HepG2 (cell line): ENCODE measurements around the gene TEX48.

Source experiments
- EP300 ChIP-seq, 3 experiments: sonication (generic) in 1 of 3; formaldehyde crosslinking in 1 of 3; IDR thresholded peaks; 2 replicates each; pipeline versions ENCODE4 v1.5.1 to v1.6.1; 2011 to 2020; ENCODE audit warnings: low read depth in 2 of 3, low read length in 2 of 3, borderline replicate concordance in 1 of 3, improper control_type of control experiment in 1 of 3, mild to moderate bottlenecking in 1 of 3, missing genetic modification reagents in 1 of 3, moderate library complexity in 1 of 3
- FOXO4 ChIP-seq: sonication (generic); formaldehyde crosslinking; conservative IDR thresholded peaks from 2 replicates; pipeline ENCODE4 v1.8.1; 2023; ENCODE audit warnings: missing genetic modification reagents
- GABPA ChIP-seq, 2 experiments: IDR thresholded peaks; 2 replicates each; pipeline ENCODE4 v1.6.1; 2011 to 2016; ENCODE audit warnings: low read depth in 2 of 2, low read length in 1 of 2, missing biosample characterization in 1 of 2, missing genetic modification characterization in 1 of 2
- JUN ChIP-seq: sonication (generic); formaldehyde crosslinking; IDR thresholded peaks from 2 replicates; pipeline ENCODE4 v1.4.0; 2020; ENCODE audit warnings: mild to moderate bottlenecking, missing genetic modification reagents
- MATR3 ChIP-seq: sonication (generic); formaldehyde crosslinking; IDR thresholded peaks from 2 replicates; pipeline ENCODE4 v1.4.0; 2020; ENCODE audit warnings: missing genetic modification reagents
- ZNF431 ChIP-seq: sonication (generic); formaldehyde crosslinking; IDR thresholded peaks from 2 replicates; pipeline ENCODE4 v1.9.0; 2022; ENCODE audit warnings: missing genetic modification reagents, low read depth, mild to moderate bottlenecking, borderline replicate concordance
- ZNF792 ChIP-seq: IDR thresholded peaks from 2 replicates; pipeline ENCODE4 v1.6.1; 2016
- ZNF891 ChIP-seq: sonication (generic); formaldehyde crosslinking; IDR thresholded peaks from 2 replicates; pipeline ENCODE4 v1.5.0; 2020; ENCODE audit warnings: mild to moderate bottlenecking, missing genetic modification reagents
- ZSCAN12 ChIP-seq: sonication (generic); formaldehyde crosslinking; IDR thresholded peaks from 2 replicates; pipeline ENCODE4 v1.9.0; 2021; ENCODE audit warnings: mild to moderate bottlenecking, missing genetic modification reagents
- TF ChIP-seq, protein P1 (sequence below): sonication (generic); formaldehyde crosslinking; IDR thresholded peaks from 2 replicates; pipeline ENCODE4 v1.5.0; 2020; ENCODE audit warnings: mild to moderate bottlenecking, missing genetic modification reagents, moderate library complexity

DNA sequence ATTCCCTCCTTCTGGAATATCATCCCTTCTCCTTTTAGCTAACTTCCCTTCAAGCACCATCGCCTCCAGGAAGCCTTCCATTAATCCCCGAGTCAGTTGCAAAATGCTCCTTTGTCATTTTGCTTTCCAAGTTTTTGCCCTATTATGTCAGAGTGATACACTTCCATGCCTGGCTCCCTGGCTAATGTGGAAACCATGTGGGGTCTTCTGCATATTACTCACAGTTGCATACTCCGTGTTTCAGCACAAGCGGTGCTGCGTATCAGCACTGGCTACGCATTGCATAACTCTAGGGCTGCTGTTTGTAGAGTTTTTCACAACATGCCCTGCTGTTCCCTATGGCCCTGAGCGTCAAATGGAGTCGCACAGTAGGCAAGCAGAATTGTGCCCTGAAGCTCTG, 26.3 kb downstream of the TEX48 start:
- TF ChIP-seq EP300 (IDR thresholded peaks at IDR 0.05; ENCODE audit: low read depth in 2 of 2, low read length in 2 of 2), result no peak
- TF ChIP-seq EP300 (CRISPR knock-in tag; IDR thresholded peaks at IDR 0.05; ENCODE audit: borderline replicate concordance), result no peak
- TF ChIP-seq, protein P1, sequence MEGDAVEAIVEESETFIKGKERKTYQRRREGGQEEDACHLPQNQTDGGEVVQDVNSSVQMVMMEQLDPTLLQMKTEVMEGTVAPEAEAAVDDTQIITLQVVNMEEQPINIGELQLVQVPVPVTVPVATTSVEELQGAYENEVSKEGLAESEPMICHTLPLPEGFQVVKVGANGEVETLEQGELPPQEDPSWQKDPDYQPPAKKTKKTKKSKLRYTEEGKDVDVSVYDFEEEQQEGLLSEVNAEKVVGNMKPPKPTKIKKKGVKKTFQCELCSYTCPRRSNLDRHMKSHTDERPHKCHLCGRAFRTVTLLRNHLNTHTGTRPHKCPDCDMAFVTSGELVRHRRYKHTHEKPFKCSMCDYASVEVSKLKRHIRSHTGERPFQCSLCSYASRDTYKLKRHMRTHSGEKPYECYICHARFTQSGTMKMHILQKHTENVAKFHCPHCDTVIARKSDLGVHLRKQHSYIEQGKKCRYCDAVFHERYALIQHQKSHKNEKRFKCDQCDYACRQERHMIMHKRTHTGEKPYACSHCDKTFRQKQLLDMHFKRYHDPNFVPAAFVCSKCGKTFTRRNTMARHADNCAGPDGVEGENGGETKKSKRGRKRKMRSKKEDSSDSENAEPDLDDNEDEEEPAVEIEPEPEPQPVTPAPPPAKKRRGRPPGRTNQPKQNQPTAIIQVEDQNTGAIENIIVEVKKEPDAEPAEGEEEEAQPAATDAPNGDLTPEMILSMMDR (CRISPR knock-in tag), result no peak
- no peak for TF ChIP-seq GABPA (IDR thresholded peaks at IDR 0.05; ENCODE audit: low read depth, low read length)
- TF ChIP-seq GABPA (CRISPR knock-in tag; IDR thresholded peaks at IDR 0.05; ENCODE audit: low read depth), result no peak
- TF ChIP-seq ZNF431 (CRISPR knock-in tag), result no peak
- no peak for TF ChIP-seq FOXO4 (CRISPR knock-in tag)
- no peak for TF ChIP-seq JUN (CRISPR knock-in tag)
- TF ChIP-seq ZSCAN12, result no peak
- no peak for TF ChIP-seq MATR3 (CRISPR knock-in tag)
- no peak for TF ChIP-seq ZNF891 (CRISPR knock-in tag)
- no peak for TF ChIP-seq ZNF792
